ENCODE measurements around the gene NXN.

NXN gene

GRCh38 chr17:979539-980405 lies at the start of gene NXN:
Gene NXN (minus strand): TSS chr17:979776.
- peak; percentile 48 to 70 for DNase-seq

GRCh38 chr17:1027044-1027443 lies 47.5 kb upstream of the NXN start:
- no peak for DNase-seq

GRCh38 chr17:1026599-1026975 lies 47.0 kb upstream of the NXN start:
- DNase-seq, result no peak

- no peak for DNase-seq
These were observed 46.4 kb upstream of the NXN start for GRCh38 chr17:1025733-1026598.

- DNase-seq, result no peak
These were observed 44.5 kb upstream of the NXN start for GRCh38 chr17:1024076-1024475.

- DNase-seq, result no peak
These were observed 42.9 kb upstream of the NXN start for GRCh38 chr17:1022278-1023024.

- DNase-seq, result no peak
These were observed 41.6 kb upstream of the NXN start for GRCh38 chr17:1021147-1021546.

- DNase-seq, result no peak
These were observed 39.9 kb upstream of the NXN start for GRCh38 chr17:1019451-1019850.

GRCh38 chr17:1018547-1018946 lies 39.0 kb upstream of the NXN start:
- DNase-seq, result no peak

GRCh38 chr17:1013729-1014090 lies 34.1 kb upstream of the NXN start:
- no peak for DNase-seq

- DNase-seq, result no peak
These were observed 33.5 kb upstream of the NXN start for GRCh38 chr17:1012823-1013728.

GRCh38 chr17:1011760-1012735 lies 32.5 kb upstream of the NXN start:
- no peak for DNase-seq

- no peak for DNase-seq
These were observed 31.6 kb upstream of the NXN start for GRCh38 chr17:1011138-1011537.

GRCh38 chr17:1010586-1010985 lies 31.0 kb upstream of the NXN start:
- no peak for DNase-seq

- no peak for DNase-seq
These were observed 30.5 kb upstream of the NXN start for GRCh38 chr17:1010086-1010450.

- no peak for DNase-seq
These were observed 29.9 kb upstream of the NXN start for GRCh38 chr17:1009229-1010085.

GRCh38 chr17:1008008-1008761 lies 28.6 kb upstream of the NXN start:
- DNase-seq, result no peak

- DNase-seq, result no peak
These were observed 27.9 kb upstream of the NXN start for GRCh38 chr17:1007310-1008007.

GRCh38 chr17:1006054-1006453 lies 26.5 kb upstream of the NXN start:
- no peak for DNase-seq

Data from NCI-H1930 (cell line).